GM03348 (cell line): ENCODE results near the gene SLC9A3.
"Not testable (repeated sequence)": the region's sequence is repeated elsewhere in the genome, so short reads cannot be mapped to it uniquely, and the experiment has no call there.

ENCODE experiments used
- DNase-seq: peaks from one replicate; pipeline ENCODE4 v3.0.0; 2012; ENCODE audit warnings: low spot score

SLC9A3 gene

GRCh38 chr5:524973-525761 lies 918 bp upstream of the SLC9A3 start:
- no peak for DNase-seq

- DNase-seq: peak; percentile 51
Observed at GRCh38 chr5:523441-524222, 617 bp downstream of the SLC9A3 start.

GRCh38 chr5:522899-523440 lies 1.3 kb downstream of the SLC9A3 start:
- DNase-seq: no peak

- DNase-seq: no peak
Observed at GRCh38 chr5:522116-522515, 2.1 kb downstream of the SLC9A3 start.

GRCh38 chr5:521680-522079 lies 2.6 kb downstream of the SLC9A3 start:
- no peak for DNase-seq

- DNase-seq: no peak
Observed at GRCh38 chr5:520850-521226, 3.4 kb downstream of the SLC9A3 start.

GRCh38 chr5:520196-520849 lies 3.9 kb downstream of the SLC9A3 start:
- no peak for DNase-seq

GRCh38 chr5:518721-519120 lies 5.5 kb downstream of the SLC9A3 start:
- no peak for DNase-seq

- no peak for DNase-seq
Observed at GRCh38 chr5:517535-518100, 6.6 kb downstream of the SLC9A3 start.

GRCh38 chr5:516980-517379 lies 7.3 kb downstream of the SLC9A3 start:
- no peak for DNase-seq

- no peak for DNase-seq
Observed at GRCh38 chr5:516338-516925, 7.8 kb downstream of the SLC9A3 start.

- DNase-seq: no peak
Observed at GRCh38 chr5:515273-515836, 8.9 kb downstream of the SLC9A3 start.

- DNase-seq: no peak
Observed at GRCh38 chr5:514673-515072, 9.6 kb downstream of the SLC9A3 start.

- no peak for DNase-seq
Observed at GRCh38 chr5:514101-514485, 10.2 kb downstream of the SLC9A3 start.

- DNase-seq: no peak
Observed at GRCh38 chr5:513216-514100, 10.8 kb downstream of the SLC9A3 start.

- DNase-seq: no peak
Observed at GRCh38 chr5:511476-511875, 12.8 kb downstream of the SLC9A3 start.

- DNase-seq: no peak
Observed at GRCh38 chr5:510521-510920, 13.7 kb downstream of the SLC9A3 start.

GRCh38 chr5:509611-510185 lies 14.6 kb downstream of the SLC9A3 start:
- DNase-seq: no peak

GRCh38 chr5:507986-508575 lies 16.2 kb downstream of the SLC9A3 start:
- DNase-seq: not testable (repeated sequence)
